ENCODE results near the gene NOXO1.

Gene NOXO1

DNA sequence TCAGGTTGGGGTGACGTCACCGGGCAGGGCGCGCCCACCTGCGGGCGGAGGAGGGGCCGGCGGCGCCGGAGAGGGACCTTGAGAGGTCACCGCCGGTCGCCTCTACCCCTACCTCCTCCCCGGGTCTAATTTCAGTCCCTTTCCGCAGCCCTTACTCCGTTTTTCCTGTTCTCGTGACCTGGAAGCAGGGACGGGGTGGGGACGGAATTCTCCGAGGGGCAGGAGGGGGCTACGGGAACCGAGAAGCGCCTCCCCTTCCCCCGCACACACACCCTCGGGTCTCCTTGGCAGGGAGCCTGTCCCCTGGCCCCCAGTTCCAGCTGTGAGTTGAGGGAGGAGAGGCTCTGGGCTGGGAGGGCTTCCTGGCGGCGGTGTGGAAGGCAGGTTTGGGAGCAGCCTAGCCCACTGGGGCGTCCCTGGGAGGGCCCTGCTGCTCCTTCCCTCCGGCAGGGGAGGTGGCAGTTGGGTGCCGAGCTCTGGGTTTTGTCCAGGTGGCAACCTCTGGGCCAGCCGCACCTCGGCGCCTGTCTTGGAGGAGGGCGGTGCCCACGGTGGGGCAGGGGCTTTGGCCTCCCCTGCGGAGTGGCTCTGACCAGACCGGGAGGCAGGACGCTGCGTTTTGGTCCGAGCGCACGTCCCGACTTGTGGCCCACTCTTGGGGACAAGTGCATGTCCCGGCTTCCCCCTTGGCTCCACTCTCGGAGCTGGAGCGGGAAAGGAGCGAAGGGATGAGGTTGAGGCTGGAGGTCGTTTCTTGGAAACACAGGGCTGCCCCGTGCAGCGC, 9.3 kb upstream of the NOXO1 start:
- peaks cover 3% of the 10 kb centered on the region for H3K36me3 Mint-ChIP-seq
- peak overlapping the region; percentile 77 for H3K4me3 Mint-ChIP-seq
- peaks cover 21% of the 10 kb centered on the region for H3K4me1 Mint-ChIP-seq
- no peak overlapping the region for H3K27ac Mint-ChIP-seq
- peaks cover 9% of the 10 kb centered on the region for H3K27me3 Mint-ChIP-seq
- H3K9me3 Mint-ChIP-seq: no peaks in the 10 kb centered on the region

DNA sequence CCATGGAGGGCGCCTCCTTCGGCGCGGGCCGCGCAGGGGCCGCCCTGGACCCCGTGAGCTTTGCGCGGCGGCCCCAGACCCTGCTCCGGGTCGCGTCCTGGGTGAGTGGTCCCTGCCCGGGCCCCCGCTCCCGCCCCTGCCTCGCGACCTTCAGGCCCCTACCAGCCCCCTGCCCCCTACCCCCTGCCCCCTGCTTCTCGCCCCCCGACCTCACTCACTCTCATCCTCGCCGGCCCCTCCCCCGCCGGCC, 8.8 kb upstream of the NOXO1 start:
- peaks cover 3% of the 10 kb centered on the region for H3K36me3 Mint-ChIP-seq
- no peak overlapping the region for H3K4me3 Mint-ChIP-seq
- no peaks in the 10 kb centered on the region for H3K9me3 Mint-ChIP-seq
- peaks cover 9% of the 10 kb centered on the region for H3K27me3 Mint-ChIP-seq
- peaks cover 24% of the 10 kb centered on the region for H3K4me1 Mint-ChIP-seq
- no peak overlapping the region for H3K27ac Mint-ChIP-seq

DNA sequence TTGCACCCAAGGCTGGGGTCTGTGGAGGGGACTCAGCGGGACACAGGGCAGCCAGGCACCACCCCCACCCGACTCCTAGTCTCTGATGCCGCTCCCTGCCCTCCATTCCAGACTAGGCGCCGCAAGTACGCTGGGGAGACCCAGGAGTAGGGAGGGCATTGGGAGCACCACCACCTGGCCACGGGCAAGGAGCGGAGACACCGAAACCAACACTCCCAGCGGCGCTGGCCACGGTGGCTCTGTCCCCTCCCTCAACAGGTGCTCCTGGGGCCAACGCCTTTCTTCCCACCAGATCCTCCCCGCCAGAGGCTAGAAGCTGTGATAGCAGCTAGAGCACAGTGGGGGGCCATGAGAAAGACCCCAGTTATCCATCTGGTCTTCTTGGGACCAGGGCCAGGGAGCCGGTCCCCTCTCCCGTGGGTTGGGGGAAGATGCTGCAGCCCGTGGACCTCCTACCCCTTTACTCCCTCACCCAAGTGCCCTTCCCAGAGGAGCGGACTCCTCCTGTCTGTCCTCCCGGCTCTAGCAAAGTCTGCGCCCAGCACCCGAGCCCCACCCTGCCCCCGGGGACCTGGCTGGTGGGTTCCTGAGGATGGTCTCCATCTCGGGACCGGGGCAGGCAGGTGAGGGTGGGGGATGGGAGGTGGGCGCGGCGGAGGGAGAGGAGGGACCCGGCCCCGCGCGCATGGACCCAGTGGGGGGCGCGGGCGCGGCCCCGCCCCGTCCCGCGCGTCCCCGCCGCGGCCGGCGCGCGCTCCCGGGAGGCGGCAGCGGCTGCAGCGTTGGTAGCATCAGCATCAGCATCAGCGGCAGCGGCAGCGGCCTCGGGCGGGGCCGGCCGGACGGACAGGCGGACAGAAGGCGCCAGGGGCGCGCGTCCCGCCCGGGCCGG, 8.2 kb upstream of the NOXO1 start, which contains the start of gene SYNGR3:
Gene SYNGR3 (plus strand): TSS at position 762 of the 892 bp plus-strand sequence. CDS start 133 bp downstream, outside the sequence.
- Mint-ChIP-seq H3K36me3 (peaks cover 3% of the 10 kb centered on the region), H3K27ac (no peak within 1 kb of the TSS), H3K27me3 (peaks cover 9% of the 10 kb centered on the region), H3K4me3 (peak within 1 kb of the TSS; percentile 77), H3K9me3 (no peaks in the 10 kb centered on the region), H3K4me1 (peaks cover 29% of the 10 kb centered on the region)

DNA sequence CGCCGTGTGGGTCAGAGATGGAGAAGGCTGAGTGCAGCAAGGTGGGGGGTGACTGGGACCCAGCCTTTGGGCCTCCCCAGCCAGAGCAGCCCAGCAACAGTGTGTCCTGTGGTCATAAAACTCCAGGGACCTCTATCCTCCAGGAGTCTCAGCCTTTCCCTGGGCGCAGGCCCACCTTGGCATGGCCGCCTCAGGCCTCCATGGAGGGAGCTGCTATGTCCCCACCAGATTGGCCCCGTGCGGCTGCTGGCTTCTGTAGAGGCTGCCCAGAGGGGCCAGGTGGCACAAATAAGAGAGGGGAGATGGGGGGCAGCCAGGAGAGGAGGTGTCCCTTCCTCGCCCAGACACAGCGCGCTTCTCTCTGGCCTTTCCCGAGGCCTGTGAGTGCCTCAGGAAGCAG, 5.9 kb upstream of the NOXO1 start:
- Mint-ChIP-seq H3K9me3 (no peaks in the 10 kb centered on the region), H3K4me3 (no peak overlapping the region), H3K4me1 (peaks cover 31% of the 10 kb centered on the region), H3K27me3 (peaks cover 9% of the 10 kb centered on the region), H3K36me3 (peaks cover 3% of the 10 kb centered on the region), H3K27ac (no peak overlapping the region)

DNA sequence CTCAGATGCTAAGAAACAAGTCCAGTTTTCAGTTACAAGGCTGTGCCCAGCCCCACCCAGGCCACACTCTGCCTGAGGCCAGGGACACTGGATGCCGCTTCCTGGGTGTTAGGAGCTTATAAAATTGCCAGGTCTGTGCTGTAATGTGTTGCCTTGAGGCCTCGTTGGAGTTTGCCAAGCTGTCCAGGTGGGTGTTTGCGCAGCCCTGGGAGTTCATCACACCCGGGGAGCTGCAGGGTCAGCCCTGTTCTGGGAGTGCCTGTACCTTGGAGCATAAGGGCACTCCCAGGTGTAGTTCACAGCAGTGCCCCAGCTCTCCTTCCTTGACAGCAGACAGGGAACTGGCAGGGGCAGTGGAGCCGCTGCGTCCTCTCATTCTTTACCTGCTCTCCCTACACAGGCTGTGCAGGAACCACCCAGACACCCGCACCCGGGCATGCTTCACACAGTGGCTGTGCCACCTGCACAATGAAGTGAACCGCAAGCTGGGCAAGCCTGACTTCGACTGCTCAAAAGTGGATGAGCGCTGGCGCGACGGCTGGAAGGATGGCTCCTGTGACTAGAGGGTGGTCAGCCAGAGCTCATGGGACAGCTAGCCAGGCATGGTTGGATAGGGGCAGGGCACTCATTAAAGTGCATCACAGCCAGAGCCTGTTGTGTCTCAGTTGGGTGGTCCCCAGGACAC, 4.3 kb upstream of the NOXO1 start:
- Mint-ChIP-seq H3K4me1 (peaks cover 20% of the 10 kb centered on the region), H3K27ac (peak overlapping the region; percentile 30), H3K4me3 (peak overlapping the region; percentile 80), H3K9me3 (no peaks in the 10 kb centered on the region), H3K36me3 (peaks cover 3% of the 10 kb centered on the region), H3K27me3 (peaks cover 11% of the 10 kb centered on the region)

DNA sequence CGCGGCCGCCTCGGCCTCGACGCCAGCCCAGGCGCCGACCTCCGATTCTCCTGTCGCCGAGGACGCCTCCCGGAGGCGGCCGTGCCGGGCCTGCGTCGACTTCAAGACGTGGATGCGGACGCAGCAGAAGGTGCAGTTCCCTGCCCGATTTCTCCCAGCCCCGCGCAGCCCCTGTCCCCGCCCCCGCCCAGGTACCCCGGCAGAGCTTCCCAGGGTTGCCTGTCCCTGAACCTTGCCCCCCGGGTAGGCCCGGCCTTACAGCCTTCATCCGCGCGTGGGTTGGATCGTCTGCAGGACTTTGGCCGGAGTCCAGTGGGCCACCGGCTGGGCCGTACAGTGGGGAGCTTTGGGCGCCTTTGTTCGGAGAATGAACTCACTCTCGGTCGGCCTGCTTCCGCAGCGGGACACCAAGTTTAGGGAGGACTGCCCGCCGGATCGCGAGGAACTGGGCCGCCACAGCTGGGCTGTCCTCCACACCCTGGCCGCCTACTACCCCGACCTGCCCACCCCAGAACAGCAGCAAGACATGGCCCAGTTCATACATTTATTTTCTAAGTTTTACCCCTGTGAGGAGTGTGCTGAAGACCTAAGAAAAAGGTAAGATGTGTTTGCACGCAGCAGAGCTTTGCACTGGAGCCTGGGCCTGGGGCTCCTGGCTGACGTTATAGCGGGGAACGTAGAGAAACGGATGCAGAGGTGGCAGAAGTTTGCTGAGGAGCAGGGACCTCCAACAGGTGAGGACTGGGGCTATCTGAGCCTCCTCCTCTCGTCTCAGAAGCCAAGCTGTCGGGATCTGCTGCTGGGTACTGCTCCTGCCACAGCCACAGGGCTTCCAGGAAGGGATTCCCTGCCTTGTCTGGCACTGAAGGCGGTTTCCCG, 3.3 kb upstream of the NOXO1 start:
- Mint-ChIP-seq H3K9me3 (no peaks in the 10 kb centered on the region), H3K27me3 (peaks cover 11% of the 10 kb centered on the region), H3K27ac (no peak overlapping the region), H3K4me3 (peak overlapping the region; percentile 80), H3K36me3 (peaks cover 3% of the 10 kb centered on the region), H3K4me1 (peaks cover 20% of the 10 kb centered on the region)

DNA sequence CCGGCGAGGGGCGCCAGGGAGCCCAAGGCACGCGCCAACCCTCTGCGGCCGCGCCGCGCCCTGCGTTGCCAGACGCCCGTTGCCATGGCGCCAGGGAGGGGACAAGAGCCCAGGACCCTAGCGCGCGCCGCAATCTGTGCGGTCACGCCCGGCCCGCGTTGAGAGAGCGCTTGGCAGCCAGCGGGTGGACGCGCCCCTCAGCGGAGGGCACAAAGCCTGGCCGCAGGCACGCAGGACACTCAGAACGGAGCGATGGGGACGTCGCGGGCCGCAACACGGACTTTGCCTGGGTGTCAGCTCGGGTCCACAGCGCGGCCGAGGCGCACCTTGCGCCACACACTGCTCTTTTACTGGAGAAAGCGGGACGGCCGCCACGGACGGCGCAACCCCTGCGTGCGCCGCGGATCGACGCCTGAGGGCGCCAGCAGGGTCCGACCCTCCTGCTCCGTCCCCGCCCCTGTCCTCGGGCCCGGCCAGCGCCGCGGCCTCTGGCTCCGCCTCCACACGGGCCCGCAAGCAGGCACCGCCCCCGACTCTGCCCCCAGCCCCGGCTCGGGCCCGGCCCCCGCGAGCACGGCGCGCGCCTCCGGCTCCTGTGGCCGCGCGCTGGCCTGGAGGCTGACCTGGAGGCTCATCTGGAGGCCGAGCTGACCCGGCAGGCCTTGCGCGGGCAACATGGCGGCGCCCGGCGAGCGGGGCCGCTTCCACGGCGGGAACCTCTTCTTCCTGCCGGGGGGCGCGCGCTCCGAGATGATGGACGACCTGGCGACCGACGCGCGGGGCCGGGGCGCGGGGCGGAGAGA, 2.5 kb upstream of the NOXO1 start, which contains the start of gene GFER:
Gene GFER (plus strand): TSS at position 650 of the 803 bp plus-strand sequence. CDS start 26 bp downstream, at position 676.
- peak within 1 kb of the TSS; percentile 55 for H3K27ac Mint-ChIP-seq
- H3K36me3 Mint-ChIP-seq: peaks cover 4% of the 10 kb centered on the region
- peak within 1 kb of the TSS; percentile 81 for H3K4me3 Mint-ChIP-seq
- H3K27me3 Mint-ChIP-seq: peaks cover 5% of the 10 kb centered on the region
- peaks cover 17% of the 10 kb centered on the region for H3K4me1 Mint-ChIP-seq
- no peaks in the 10 kb centered on the region for H3K9me3 Mint-ChIP-seq

DNA sequence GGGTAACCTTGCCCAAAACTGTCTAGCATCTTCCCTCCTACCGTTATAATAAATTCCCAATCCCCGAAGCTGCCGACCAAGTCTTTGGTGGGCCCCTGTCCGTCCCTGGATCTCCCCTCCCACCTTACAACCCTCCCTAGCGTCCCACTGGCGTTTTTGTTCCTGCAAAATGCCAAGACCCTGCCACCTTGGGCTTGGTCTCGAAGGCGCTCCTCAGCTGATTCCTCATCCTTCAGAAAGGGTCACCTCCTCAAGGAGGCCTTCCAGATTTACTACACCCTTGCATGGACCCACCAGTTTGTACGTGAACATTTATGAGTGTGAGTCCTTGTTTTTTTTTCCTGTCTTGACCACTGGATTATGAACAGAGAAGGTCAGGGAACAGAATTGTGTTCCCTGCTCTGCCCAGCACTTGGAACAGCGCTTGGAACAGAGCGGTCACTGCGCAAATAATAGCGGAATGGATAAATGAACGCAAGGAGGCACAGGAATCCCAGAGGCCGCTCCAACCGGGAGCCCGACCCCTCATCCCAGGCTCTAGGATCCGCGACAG, 1.8 kb upstream of the NOXO1 start:
- H3K4me3 Mint-ChIP-seq: peak overlapping the region; percentile 81
- H3K27me3 Mint-ChIP-seq: peaks cover 2% of the 10 kb centered on the region
- peaks cover 14% of the 10 kb centered on the region for H3K4me1 Mint-ChIP-seq
- H3K9me3 Mint-ChIP-seq: no peaks in the 10 kb centered on the region
- H3K36me3 Mint-ChIP-seq: peaks cover 4% of the 10 kb centered on the region
- H3K27ac Mint-ChIP-seq: peak overlapping the region; percentile 55

DNA sequence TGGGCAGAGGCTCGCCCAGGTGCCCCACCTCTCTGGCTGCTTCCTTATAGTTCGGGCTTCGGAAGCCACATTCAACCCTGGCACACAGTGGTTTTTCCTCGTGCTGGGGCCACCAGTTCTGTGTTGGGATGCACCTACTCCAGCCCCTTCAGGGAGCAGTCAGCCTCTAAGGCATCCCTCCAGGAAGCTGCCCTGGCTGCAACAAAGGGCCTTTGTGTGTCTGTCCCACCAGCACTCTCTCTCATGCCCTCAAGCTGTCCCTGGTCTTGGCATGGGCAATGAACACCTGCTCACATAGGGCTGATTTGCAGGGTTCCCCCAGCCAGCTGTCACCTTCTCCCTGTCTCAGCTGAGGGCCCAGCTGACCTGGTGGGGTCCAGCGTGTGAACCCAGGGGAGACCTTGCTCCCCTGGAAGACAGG, 754 bp upstream of the NOXO1 start:
- Mint-ChIP-seq H3K4me1 (peaks cover 14% of the 10 kb centered on the region), H3K27ac (no peak overlapping the region), H3K4me3 (no peak overlapping the region), H3K9me3 (no peaks in the 10 kb centered on the region), H3K36me3 (peaks cover 7% of the 10 kb centered on the region), H3K27me3 (peaks cover 2% of the 10 kb centered on the region)

DNA sequence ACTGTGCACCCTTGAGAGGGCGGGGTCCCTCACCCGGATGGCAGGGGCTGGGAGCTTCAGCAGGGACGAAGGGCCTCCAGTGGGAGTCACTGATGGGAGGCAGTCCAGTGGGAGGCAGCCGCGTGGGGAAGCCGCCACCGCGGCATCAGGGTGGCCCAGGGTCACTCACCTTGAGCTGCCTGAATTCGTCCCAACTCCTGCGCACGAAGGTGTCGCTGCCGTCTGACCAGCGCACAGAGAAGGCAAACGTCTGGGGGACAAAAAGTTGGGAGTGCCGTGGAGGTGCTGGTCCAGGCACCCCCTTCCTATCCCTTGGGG, 540 bp downstream of the NOXO1 start:
- peaks cover 14% of the 10 kb centered on the region for H3K4me1 Mint-ChIP-seq
- no peak overlapping the region for H3K4me3 Mint-ChIP-seq
- H3K27me3 Mint-ChIP-seq: peaks cover 2% of the 10 kb centered on the region
- H3K9me3 Mint-ChIP-seq: no peaks in the 10 kb centered on the region
- no peak overlapping the region for H3K27ac Mint-ChIP-seq
- H3K36me3 Mint-ChIP-seq: peaks cover 8% of the 10 kb centered on the region

DNA sequence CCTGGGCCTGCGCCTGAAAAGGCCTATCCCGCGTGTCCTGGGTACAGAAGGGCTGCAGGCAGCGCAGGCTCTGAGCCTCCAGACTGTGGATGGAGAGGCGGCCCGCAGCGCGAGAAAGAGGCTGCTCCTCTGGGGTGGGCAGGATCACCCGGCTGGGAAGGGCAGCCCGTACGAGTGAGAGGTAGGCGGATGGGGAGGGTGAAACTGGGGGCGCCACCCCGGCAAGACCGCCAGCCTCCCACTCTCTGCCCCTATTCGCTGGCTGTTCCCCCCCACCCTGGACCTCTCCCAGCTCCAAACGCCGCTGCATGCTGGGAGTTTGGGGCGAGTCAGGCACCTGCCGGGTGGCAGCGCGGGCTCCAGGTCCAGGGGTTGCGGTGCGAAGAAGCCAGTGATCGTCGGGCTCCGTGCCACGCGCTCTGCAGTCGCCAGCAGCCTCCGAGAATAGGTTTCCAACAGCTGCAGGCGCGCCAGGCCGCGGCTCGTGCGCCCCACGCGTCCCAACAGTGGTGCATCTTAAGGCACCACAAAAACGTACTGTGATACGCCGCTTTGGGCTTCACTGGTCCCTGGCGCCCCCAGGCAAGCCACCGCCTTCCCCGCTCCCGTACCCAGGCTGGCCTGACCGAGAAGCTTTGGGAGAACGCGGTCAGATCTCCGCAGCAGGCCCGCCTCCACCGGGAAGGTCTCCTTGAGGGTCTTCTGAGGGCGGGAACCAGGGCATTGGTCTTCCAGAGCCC, 1.1 kb downstream of the NOXO1 start:
- Mint-ChIP-seq H3K27me3 (peaks cover 2% of the 10 kb centered on the region), H3K27ac (no peak overlapping the region), H3K36me3 (peaks cover 8% of the 10 kb centered on the region), H3K4me3 (no peak overlapping the region), H3K9me3 (no peaks in the 10 kb centered on the region), H3K4me1 (peaks cover 12% of the 10 kb centered on the region)

DNA sequence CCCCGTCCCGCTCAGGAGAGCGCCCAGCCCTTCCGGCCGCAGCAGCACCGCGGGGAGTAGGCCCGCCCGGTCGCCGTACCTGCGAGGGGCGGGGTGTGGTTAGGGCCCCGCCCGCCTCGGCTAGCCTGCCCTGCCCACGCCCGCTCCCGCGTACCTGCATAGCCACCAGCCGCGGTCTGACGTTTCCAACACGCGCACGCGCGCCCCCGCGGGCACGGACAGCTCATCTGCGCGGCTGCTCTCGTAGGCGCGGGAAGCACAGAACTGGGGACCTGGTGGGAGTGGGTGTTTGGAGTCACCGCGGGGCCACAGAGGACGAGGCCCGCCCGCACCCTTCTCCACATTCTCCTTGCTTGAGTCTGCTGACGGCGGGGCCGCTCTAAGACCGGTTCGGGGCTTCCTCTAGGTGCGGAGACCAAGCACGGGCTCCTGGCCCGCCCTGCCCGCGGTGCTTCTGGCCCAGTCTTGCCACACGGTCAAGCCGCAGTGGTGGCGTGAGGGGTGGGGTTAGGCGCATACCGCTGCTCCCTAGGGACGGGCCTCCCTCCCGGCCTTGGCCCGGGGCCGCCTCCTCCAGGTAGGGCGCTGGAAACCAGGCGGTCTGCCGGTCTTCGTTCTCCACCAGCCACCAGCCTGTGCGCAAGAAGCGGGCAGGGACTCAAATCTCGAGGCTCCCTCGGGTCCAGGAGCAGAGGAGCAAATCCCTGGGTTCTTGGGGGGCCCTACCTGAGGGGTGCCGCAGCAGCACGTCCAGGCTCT, 1.8 kb downstream of the NOXO1 start:
- no peak overlapping the region for H3K27ac Mint-ChIP-seq
- H3K9me3 Mint-ChIP-seq: no peaks in the 10 kb centered on the region
- peaks cover 6% of the 10 kb centered on the region for H3K4me1 Mint-ChIP-seq
- H3K36me3 Mint-ChIP-seq: peaks cover 11% of the 10 kb centered on the region
- no peak overlapping the region for H3K4me3 Mint-ChIP-seq
- peaks cover 2% of the 10 kb centered on the region for H3K27me3 Mint-ChIP-seq

DNA sequence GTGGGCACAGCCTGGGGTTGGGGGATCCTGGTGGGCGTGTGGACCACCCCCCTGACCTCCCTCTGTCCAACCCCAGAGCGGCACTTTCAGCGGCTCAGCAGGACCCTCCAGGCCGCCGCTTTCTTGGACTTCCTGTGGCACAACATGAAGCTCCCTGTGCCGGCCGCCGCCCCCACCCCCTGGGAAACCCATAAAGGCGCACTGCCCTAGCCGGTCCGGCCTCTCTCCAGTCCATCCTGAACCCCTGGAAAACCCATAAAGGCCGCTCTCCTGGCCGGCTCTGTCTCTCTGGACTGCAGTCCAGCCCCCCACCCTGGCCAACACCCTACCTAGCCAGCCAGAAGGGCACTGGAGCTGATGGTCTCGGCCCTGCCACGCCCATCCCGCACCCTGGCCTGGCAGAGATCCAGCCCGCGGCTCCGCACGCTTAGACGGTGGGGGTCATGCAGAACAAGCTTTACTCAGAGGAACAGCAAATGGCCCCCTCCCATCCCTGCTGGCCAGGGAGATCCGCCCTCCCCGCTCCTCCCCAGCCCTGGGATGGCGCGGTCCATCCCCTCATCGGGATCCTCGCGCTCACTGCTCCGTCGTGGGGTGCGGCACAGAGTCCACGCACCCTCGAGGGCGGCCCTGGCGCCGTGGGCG, 2.7 kb downstream of the NOXO1 start:
- H3K4me3 Mint-ChIP-seq: no peak overlapping the region
- H3K9me3 Mint-ChIP-seq: no peaks in the 10 kb centered on the region
- H3K27me3 Mint-ChIP-seq: peaks cover 2% of the 10 kb centered on the region
- H3K27ac Mint-ChIP-seq: no peak overlapping the region
- H3K4me1 Mint-ChIP-seq: peaks cover 6% of the 10 kb centered on the region
- H3K36me3 Mint-ChIP-seq: peaks cover 11% of the 10 kb centered on the region
